Inferior parietal cortex (tissue), 1 donor: ENCODE data around the gene TXNRD2.
A peak's percentile ranks its signal among the peaks of the same experiment; 100 is the strongest.

Source experiments
- DNase-seq: peaks from one replicate; pipeline ENCODE4 v3.0.0-alpha.2; 2016; ENCODE audit errors: extremely low spot score

The TXNRD2 gene

DNA sequence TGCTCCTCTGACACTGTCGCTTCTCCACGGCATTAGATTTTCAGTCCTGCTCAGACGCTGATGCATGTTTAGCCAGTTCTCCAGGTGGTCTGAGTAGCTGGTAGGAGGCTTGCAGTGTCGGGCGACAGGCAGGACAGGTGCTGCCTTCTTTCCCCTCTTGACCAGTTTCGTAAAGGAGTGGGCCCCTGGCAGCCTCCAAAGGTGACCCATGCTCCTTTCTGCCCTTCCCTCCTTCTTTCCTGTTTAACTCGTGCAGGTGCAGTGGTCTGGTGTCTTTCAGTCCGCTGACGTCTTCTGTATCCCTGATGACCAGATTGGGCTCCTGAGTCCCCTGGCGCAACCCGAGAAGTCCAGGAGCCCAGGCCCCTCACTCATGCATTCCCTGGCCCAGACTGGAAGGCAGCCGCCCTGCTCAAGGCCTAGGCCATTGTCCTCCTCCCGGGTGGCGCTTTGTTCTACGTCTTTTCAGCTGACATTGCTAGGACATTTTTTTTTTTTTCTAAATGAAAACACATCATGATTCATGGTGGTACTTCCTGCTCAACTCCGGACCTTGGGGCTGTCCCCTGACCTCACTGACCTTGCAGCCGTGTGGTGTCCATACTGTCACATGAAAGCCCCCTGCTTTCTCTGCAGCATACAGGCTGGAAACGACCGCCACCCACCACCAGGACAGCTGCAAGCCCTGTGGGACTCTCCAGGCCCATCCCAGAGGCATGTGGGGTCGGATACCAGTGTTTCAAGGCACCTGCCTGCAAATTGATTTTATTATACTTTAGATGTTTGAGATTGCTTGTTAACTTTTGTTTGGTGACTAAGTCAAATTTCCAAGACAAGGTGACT, 25.5 kb upstream of the TXNRD2 start:
- DNase-seq = no peak

DNA sequence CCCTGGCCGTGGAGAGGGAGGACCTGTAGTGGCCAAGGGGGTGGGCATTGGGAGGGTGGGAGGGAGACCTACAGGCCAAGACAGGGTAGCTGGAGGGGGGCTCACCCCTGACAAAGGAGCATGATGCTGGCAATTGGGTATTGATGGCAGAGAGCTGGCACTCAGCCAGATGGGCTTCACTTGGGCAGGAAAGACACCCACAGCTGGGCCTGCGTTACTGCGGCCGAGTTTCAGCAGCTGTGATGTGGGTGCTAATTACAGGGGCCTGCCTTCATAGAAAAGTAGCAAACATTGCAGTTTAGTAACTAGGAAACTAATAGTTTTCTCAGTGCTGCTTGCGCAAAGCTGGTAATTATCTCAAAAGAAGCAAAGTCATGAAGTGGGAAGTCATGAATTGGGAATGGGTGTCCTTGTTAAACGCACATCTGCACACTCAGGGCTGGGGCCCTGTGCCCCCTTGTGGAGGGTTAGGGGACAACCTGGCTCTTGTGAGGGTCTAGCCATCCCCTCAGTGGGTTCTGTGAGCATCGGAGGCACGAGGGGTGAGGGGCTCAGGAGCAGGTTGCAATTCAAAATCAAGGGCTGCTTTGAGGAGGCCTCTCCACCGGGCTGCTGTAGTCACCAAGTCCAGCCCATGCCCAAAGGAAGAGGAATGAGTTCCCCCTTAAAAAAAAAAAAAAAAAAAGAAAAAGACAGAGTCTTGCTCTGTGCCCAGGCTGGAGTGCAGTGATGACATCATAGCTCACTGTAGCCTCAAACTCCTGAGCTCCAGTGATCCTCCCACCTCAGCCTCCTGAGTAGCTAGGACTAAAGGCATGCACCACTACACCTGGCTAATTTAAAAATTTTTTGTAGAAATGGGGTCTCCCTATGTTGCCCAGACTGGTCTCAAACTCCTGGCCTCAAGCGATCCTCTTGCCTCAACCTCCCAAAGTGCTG, 24.4 kb upstream of the TXNRD2 start:
- DNase-seq = no peak

DNA sequence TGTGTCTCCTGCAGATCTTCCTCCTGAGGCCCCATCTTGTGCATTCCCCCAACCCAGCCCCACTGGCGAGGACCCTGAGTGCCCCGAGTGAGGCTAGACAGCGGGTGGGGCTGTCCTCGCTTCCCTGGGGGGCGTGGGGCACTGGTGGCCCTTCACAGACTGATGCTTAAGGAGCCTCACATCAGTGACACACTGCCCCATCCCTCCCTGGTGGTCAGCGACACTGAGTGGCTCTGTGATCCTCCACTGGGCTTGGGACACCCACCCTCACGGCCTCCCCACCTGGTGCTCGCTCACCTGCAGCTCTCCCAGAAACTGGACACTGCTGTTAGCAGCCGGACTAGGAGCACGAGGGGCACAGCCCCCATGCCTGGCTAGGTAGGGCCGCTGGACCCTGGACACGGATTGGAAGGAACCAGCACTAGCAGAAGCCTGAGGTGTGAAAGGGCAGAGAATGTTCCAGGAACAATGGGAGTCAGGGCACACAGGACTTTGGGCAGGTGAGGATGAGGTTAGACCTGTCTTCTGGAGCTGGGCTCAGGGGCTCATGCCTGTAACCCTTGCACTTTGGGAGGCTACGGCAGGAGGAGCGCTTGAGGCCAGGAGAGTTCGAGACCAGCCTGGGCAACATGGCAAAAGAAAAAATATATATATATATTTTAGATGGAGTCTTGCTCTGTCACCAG, 23.2 kb upstream of the TXNRD2 start:
- DNase-seq = no peak

DNA sequence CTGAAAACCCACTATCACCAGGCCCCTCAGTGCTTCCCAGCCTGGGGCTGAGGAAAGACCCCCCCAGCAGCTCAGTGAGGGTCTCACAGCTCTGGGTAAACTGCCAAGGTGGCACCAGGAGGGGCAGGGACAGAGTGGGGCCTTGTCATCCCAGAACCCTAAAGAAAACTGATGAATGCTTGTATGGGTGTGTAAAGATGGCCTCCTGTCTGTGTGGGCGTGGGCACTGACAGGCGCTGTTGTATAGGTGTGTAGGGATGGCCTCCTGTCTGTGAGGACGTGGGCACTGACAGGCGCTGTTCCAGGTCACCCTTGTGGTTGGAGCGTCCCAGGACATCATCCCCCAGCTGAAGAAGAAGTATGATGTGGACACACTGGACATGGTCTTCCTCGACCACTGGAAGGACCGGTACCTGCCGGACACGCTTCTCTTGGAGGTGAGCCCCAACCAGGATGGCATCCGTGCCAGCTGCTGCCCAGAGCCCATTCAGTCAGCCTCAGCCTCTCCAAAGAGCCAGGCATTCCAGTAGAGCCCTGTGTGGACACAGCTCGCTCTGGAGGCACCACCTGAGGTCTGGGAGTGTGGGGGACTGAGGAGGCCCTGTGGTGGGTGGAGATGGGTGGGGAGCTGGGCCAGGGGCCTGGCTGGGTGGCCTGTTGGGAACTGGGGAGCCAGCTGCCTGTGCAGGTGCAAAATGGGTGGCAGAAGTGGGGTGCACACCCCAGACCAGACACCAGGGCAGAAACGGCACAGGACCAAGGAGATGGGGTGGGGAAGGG, 22.4 kb upstream of the TXNRD2 start:
- no peak for DNase-seq

DNA sequence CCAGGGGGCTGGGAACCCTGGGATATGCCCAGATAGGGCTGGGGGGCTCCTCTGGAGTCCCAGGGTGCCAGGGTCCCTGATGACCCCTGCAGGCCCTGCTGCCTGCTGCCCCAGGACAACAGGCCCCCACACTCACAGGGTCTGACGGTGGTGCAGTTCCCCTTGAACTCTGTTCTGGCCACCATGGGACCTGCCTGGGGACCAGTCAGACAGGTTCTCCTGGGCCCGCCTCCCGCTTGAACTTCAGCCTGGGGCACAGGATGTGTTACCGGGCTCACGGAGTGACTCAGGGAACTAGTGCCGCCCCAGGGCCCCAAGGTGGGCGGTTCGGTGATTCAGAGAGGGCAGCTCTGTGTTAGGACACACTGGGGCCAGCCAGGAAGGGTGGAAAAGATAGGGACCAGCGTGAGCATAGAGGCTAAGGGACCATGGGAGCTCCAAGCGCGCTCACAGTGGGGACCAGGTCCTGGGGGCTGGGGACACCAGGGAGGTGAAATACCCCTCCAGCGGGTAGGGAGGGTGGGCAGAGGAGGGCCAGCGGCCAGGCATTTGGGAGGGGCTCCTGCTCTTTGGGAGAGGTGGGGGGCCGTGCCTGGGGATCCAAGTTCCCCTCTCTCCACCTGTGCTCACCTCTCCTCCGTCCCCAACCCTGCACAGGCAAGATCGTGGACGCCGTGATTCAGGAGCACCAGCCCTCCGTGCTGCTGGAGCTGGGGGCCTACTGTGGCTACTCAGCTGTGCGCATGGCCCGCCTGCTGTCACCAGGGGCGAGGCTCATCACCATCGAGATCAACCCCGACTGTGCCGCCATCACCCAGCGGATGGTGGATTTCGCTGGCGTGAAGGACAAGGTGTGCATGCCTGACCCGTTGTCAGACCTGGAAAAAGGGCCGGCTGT, 21.5 kb upstream of the TXNRD2 start:
- no peak for DNase-seq

DNA sequence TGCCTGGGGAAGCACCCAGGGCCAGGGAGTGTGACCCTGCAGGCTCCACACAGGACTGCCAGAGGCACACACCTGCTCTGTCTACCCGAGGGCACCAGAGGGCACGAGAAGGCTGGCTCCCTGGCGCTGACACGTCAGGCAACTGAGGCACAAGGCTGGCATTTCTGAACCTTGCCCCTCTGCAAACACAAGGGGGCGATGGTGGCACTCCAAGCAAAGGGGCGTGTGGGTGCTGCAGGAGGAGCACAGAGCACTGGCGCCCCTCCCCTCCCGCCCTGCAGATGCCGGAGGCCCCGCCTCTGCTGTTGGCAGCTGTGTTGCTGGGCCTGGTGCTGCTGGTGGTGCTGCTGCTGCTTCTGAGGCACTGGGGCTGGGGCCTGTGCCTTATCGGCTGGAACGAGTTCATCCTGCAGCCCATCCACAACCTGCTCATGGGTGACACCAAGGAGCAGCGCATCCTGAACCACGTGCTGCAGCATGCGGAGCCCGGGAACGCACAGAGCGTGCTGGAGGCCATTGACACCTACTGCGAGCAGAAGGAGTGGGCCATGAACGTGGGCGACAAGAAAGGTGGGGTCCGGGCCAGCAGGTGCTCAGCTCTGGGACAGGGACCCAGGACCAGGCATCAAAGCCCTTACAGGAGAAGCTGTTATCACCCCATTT, 20.8 kb upstream of the TXNRD2 start:
- DNase-seq = peak; percentile 73

DNA sequence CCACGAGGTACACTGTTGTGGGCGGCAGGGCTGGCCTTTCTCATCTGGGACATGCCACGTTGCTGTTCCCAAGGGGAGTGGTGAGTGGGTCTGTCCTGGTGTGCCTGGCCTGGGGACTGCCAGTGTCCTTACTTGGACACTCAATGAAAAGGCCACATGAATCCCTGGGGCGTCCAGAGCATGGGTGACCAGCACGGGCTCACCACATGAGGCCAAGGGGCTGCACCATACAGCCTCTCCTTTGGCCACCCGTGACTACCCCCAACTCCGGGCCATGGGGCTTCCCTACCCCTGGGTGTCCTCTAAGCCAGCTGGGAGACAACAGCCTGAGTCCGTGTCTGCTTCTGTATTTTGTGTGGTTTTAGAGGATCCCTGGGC, 20.2 kb upstream of the TXNRD2 start:
- no peak for DNase-seq

DNA sequence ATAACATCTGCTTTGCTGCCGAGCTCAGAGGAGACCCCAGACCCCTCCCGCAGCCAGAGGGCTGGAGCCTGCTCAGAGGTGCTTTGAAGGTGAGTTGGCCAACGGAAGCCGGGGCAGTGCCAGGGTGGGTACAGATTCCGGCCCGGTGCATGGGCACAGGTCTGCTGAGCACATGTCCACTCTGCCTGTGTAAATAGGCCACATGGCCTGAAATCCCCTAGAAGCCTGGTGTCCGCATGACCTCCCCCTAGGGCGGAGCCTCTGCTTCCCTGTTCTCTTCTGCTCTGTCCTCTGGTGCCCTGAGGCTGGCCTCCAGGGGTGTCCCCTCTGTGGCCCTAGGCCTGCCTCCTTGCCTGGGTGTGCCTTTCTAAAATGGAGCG, 19.6 kb upstream of the TXNRD2 start:
- DNase-seq = no peak

DNA sequence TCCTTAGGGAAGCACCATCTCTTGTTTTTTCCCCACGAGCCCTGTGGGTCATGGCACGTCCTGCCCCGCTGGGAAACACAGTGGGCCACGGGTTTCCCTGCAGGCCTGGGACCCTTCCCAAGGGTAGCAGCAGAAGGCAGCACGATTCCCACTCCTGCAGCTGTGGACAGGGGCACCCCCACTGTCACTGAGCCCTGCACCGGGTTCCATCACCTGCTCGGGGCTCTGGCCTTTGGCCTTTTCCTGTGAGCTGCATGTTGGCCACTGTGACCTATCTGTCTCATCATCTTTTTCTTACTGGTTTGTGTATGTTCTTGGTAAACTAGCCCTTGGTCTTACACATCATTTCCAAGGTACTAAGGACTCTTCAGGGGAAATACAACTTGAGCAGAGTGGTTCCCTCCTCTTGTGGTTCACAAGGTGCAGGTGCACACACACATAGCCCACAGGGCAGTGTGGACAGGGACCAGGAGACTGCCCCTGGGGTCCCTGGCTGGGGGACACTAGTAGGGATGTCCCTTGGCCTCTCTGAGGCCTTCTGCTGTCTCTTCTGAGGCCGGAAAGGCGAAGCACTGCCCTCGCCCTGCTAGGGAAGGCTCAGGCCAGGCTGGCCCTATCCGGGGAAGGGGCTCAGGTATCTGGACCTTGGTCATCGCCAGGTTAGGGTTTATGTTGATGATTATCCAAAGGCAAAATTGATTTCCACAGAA, 19.0 kb upstream of the TXNRD2 start:
- no peak for DNase-seq

DNA sequence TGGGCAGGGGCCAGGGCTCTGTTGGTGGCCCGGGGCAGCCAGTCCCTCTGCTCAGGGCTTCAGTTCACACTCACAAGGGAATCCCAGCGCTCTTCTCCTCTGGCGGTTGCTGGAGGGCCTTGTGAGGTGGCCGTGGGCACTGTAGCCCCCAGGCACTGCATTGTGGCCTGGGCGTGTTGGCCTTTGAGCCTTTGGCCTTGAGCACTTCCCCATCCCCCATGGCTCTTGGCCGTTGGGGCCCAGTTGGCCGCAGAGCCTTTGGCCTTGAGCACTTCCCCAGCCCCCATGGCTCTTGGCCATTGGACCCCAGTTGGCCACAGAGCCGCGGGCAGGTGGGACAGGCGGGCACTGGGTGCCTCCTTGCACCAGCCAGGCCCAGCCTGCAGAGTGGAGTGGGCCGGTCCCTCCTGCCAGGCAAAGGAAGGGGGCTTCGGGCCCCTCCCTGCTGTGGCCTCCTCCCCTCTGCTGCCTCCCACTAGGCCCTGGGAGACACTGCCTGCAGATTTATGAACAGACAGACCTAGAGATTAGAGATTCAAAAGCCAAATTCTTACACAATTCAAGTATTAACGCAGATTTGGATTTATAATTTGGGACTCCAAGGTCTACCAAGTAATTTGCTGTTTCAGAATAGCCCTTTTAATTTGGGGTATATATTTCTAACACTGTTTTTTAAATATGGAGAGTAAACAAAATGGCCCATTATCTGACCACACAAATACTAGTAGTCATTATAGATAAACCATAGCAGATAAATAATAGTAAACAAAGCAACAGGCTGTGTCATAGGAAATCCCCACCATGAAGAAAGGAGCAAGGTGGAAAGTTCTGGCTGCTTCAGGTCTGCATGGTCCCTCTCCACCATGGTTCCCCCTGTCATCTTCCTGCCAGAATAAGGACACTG, 18.2 kb upstream of the TXNRD2 start:
- DNase-seq = no peak

DNA sequence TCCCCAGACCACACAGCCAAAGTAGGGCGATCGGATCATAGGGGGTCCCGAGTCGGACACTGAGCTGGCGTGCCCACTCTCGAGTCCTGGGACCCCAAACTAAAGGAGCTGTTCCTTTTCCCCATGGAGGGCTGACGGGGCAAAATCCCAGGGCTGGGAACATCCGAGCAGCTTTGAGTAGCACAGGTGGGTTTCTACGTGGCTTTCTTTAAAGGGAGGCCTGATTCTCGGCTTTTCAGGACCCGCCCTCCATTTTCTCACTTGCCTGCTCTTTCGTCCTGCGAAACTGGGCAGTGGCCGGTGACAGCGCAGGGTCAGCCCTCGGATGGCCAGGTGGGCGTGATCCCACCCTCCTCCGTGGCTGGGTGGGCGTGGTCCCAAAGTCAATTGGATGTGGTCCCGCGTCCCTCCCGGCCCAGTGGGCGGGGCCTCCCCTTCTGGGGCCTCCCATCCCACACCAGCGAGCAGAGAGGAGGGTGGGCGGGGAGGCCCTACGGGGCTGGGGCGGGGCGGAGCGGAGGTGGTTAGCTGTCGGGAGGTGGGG, 17.5 kb upstream of the TXNRD2 start:
- peak; percentile 53 for DNase-seq

DNA sequence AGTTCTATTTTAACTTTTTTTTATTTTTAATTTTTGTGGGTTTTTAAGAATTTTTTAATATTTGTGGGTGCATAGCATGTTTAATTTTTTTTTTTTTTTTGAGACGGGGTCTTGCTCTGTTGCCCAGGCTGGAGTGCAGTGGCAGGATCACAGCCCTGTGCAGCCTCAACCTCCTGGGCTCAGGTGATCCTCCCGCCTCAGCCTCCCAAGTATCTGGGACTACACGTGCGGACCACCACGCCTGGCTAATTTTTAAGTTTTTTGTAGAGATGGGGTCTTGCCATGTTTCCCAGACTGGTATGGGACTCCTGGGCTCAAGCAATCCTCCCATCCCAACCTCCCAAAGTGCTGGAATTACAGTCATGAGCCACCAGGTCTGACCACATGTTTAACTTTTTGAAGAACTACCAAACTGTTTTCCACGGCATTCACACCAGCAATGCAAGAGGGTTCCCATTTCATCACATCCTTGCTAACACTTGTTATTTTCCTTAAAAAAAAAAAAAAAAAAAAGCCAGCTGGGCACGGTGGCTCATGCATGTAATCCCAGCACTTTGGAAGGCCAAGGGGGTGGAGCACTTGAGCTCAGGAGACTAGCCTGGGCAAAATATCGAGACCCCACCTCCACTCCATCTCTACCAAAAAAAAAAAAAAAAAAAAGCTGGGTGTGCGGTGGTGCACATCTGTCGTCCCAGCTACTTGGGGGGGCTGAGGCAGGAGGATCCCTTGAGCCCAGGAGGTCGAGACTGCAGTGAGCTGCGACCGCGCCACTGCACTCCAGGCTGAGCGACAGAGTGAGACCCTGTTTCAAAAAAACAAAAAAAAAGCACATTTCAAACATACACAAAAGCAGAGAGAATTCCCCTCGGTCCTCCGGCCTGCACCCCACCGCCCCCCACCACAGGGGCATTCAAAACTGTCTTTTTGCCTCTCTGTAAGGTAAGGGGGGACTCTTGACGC, 16.7 kb upstream of the TXNRD2 start:
- DNase-seq = no peak

DNA sequence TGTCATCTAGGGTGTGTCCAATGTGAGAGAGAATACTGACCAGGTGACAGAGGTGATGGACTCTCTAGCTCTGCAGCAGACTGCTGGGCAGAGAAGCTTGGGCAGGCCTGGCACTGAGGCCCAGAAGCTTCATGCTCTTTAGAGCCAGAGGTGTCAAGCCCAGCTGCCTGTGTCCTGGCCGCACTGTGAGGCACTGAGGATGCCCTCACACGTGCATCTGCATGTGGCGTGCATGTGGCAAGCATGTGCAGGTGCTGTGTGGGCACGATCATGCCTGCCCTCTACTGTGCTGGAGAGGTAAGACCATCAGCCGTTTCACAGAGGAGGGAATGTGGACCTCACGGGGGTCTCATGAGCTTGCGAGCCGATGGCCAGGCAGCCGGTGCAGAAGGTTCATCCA, 15.8 kb upstream of the TXNRD2 start:
- no peak for DNase-seq

DNA sequence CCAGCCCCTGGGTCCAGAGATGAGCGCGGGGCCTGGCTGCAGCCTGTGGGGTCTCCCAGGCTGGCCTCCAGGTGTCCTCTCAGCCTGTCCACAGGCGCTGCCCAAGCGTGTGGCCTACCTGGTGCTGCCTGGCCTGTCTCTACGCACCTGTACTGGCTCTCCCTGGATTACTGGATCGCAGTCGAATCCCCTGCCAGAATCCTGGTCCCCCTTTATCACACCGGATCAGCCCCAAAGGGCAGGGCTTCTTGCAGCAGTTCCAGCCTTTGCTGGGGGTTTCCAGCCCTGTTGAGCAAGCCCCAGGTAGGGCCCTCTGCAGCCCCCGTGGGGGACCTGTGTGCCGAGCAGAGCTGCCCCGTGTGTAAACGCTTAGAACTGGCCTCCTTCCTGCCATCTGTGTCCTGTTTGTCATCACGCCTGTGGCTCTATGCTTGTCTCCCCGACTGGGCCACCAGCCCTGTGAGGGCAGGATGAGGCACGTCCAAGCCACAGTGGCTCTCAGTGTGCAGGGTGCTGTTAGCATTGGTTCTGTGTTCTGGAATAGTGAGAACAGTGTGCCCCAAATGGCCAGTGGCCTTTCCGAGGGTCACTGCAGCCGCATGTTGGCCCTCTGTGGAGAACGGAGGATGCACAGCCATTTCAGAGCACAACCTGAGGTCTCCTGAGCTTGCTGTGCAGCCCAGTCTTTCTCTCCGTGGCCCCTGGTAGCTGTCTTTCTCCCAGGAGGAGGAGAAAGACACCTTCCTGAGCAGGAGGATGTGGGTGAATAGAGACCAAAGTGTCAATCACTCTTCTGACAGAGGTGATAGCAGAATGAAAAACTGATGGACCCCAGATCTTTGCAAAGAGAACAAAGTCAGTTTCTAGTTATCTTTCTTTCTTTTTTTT, 13.9 kb upstream of the TXNRD2 start:
- no peak for DNase-seq

DNA sequence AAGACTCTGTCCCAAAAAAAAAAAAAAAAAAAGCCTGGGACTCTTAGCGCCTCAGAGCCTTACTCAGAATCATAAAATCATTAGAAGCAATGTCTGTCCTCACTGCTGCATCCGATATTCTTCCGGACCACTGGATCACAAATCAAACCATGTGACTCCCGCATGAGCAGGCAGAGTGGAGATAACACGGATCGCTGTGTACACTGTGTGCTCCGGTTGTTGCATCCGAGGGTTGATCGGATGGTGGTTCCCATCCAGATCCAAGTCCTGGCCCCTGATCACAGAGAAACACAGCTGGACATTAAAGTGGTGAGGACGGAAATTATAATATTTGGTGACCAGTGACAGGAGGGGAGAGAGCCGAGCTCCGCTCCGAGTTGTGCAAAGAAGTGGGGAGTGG, 9.7 kb upstream of the TXNRD2 start:
- no peak for DNase-seq
